HUES6 (cell line): ENCODE measurements around the gene PDIA2.
"Not testable (repeated sequence)": the region's sequence is repeated elsewhere in the genome, so short reads cannot be mapped to it uniquely, and the experiment has no call there.

Source experiments
- H3K27ac ChIP-seq: 2 replicates; pipeline ENCODE4 v1.7.0; 2013; ENCODE audit warnings: low read depth, mild to moderate bottlenecking, low read length, inconsistent platforms
- H3K27me3 ChIP-seq: 2 replicates; pipeline ENCODE4 v1.6.1; 2013; ENCODE audit warnings: low read length; ENCODE audit not compliant: control insufficient read depth, insufficient read depth
- H3K36me3 ChIP-seq: 2 replicates; pipeline ENCODE4 v1.6.1; 2013; ENCODE audit warnings: low read length; ENCODE audit not compliant: control insufficient read depth, insufficient read depth
- H3K4me1 ChIP-seq: 2 replicates; pipeline ENCODE4 v1.6.1; 2013; ENCODE audit warnings: low read length; ENCODE audit not compliant: control insufficient read depth, insufficient read depth
- H3K4me3 ChIP-seq: 2 replicates; pipeline ENCODE4 v1.5.1; 2013; ENCODE audit warnings: low read depth, low read length
- H3K9ac ChIP-seq: one replicate; pipeline ENCODE4 v1.6.1; 2013; ENCODE audit warnings: mild to moderate bottlenecking, low read length
- H3K9me3 ChIP-seq: 2 replicates; pipeline ENCODE4 v1.6.1; 2013; ENCODE audit warnings: low read depth, low read length; ENCODE audit not compliant: control insufficient read depth, insufficient read depth

Gene PDIA2

DNA sequence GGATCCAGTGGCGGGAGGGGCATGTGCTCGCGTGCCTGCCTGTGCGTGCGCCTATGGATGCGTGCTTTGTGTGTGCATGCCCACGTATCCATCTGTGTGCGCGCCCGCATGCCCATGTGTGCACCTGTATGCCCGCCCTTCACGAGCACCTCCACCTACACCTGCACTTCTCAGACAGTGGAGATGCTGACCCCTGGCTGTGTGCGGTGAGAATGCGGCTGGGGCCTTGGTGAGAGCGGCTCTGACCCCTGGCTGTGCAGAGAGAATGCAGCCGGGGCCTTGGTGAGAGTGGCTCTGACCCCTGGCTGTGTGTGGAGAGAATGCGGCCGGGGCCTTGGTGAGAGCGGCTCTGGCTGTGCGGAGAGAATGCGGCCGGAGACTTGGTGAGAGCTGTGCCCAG lies 35.7 kb downstream of the PDIA2 start:
- no peak overlapping the region; the same call in 1 of the 2 replicates for H3K27ac ChIP-seq
- H3K4me3 ChIP-seq: no peak overlapping the region
- no peak overlapping the region for H3K9ac ChIP-seq
- H3K36me3 ChIP-seq: peaks cover 39% of the 10 kb centered on the region
- H3K4me1 ChIP-seq: peaks cover 8% of the 10 kb centered on the region; the same call in 1 of the 2 replicates
- no peaks in the 10 kb centered on the region for H3K9me3 ChIP-seq
- no peaks in the 10 kb centered on the region for H3K27me3 ChIP-seq

DNA sequence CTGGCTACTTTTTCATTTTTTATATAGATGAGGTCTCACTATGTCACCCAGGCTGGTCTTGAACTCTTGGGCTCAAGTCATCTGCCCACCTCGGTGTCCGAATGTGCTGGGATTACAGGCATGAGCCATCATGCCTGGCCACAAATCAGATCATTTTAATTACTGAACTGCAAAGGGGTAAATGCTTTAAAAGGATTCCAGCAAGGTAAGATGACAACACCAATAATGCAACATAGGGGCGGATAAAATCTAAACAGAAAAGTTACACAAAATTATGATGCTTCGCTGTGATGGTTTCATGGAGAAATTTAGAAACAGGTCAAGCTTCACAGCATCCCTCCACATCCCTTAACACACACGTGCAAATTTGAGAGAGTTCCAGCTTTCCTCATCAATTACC lies 37.2 kb downstream of the PDIA2 start:
- Histone ChIP-seq H3K4me1 (peaks cover 16% of the 10 kb centered on the region), H3K4me3 (no peak overlapping the region), H3K36me3 (peaks cover 24% of the 10 kb centered on the region), H3K9ac (no peak overlapping the region), H3K9me3 (no peaks in the 10 kb centered on the region), H3K27me3 (no peaks in the 10 kb centered on the region), H3K27ac (no peak overlapping the region)

DNA sequence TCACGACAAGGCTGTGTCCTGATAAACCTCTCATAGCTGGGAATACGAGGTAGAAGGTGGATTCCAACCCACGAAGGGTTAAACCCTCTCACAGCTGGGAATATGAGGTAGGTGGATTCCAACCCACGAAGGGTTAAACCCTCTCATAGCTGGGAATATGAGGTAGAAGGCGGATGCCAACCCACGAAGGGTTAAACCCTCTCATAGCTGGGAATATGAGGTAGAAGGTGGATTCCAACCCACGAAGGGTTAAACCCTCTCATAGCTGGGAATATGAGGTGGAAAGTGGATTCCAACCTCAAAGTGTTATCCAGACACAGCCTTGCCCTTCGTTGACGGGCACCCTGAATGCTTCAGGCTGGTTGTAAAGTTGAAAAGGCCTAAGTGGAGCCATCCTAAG lies 38.6 kb downstream of the PDIA2 start:
- Histone ChIP-seq H3K9ac (no peak overlapping the region), H3K27me3 (no peaks in the 10 kb centered on the region), H3K36me3 (peaks cover 24% of the 10 kb centered on the region), H3K4me1 (peaks cover 20% of the 10 kb centered on the region), H3K9me3 (no peaks in the 10 kb centered on the region), H3K27ac (no peak overlapping the region), H3K4me3 (no peak overlapping the region)

DNA sequence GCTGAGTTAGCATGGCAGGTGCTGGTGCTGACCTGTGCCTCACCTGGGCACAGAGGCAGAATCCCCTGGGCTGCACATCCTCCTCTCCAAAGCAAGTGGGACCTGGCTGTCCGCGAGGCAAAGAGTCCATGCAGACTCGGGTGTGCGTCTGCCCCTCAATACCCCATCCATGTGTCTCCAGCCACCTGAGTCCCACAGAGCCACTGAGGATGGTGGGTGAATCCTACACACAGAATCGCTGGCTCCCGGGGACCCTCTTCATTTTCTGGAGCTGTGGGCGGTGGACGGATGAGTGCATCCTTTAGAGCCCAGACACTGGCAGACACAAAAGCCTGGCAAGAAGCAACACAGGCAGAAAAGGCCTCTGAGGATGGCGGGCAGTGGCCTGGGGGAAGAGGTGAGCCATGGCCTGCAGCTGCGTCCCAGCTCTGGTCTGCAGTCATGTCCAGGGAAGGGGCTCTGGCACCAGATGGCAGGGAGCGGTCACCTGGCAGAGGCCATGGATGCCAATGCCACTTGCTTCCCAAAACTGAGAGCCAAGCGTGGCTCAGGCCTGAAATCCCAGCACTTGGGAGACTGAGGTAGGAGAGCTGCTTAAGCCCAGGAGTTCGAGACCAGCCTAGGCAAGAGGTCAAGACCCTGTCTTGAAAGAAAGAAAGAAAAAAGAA lies 39.6 kb downstream of the PDIA2 start:
- no peak overlapping the region for H3K9ac ChIP-seq
- H3K27me3 ChIP-seq: no peaks in the 10 kb centered on the region
- no peak overlapping the region for H3K27ac ChIP-seq
- H3K9me3 ChIP-seq: no peaks in the 10 kb centered on the region
- H3K4me3 ChIP-seq: no peak overlapping the region
- H3K36me3 ChIP-seq: peaks cover 19% of the 10 kb centered on the region
- H3K4me1 ChIP-seq: peaks cover 23% of the 10 kb centered on the region

DNA sequence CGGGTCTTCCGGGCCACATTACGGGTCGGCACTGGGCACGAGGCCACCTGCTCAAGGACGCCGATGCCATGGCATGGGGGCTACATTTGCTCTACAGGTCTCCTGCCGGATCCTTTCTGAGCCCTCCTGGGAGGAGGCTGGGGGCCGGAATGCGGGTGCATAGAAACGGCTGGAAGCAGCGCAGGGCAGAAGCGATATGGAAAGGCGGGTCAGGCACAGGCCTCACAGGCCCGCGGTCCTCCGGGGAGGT lies 41.2 kb downstream of the PDIA2 start:
- Histone ChIP-seq H3K27ac (no peak overlapping the region), H3K4me3 (no peak overlapping the region), H3K36me3 (peaks cover 8% of the 10 kb centered on the region; the same call in 1 of the 2 replicates), H3K27me3 (no peaks in the 10 kb centered on the region), H3K9me3 (no peaks in the 10 kb centered on the region), H3K9ac (no peak overlapping the region), H3K4me1 (peaks cover 19% of the 10 kb centered on the region)

DNA sequence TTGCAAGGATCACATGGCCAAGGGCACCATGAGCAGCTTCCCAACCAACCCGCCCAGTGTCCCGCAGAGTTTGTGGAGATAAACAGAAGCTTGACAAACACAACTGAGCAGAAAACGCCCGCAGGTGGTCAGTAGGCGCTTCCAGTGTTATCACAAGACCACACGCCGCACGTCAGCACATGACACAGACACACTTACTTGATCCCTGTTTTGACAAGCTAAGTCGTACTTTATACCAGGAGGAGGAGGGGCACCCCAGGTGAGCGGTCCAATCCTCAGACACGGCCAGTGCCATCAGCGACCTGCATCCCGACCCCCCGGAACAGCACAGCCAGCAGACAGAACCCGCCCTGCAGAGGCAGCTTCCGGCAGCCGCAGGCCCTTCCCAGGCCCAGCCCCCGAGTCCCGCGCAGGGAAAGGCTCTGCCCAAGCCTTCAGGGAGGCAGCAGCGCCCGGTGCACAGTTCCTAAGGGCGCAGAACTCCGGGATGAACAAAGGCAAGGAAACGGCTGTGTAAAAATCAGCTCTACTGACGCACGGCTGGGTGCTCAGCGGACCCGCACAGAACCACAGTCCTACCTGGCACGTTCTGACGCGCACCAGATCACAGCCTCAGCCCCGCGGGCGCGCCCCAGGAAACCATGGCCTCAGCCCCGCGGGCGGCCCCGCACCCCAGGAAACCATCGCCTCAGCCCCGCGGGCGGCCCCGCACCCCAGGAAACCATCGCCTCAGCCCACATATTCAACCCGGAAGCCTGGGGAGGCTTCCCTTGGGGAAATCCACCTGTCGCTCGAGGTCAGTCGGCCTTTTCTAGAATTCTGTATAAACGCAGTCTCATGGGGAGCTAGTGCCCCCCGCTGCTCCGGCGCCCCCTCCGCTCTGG lies 41.7 kb downstream of the PDIA2 start:
- H3K27me3 ChIP-seq: no peaks in the 10 kb centered on the region
- no peak overlapping the region for H3K4me3 ChIP-seq
- no peaks in the 10 kb centered on the region for H3K9me3 ChIP-seq
- peaks cover 17% of the 10 kb centered on the region for H3K4me1 ChIP-seq
- no peak overlapping the region for H3K9ac ChIP-seq
- peaks cover 2% of the 10 kb centered on the region; the same call in 1 of the 2 replicates for H3K36me3 ChIP-seq
- no peak overlapping the region for H3K27ac ChIP-seq

DNA sequence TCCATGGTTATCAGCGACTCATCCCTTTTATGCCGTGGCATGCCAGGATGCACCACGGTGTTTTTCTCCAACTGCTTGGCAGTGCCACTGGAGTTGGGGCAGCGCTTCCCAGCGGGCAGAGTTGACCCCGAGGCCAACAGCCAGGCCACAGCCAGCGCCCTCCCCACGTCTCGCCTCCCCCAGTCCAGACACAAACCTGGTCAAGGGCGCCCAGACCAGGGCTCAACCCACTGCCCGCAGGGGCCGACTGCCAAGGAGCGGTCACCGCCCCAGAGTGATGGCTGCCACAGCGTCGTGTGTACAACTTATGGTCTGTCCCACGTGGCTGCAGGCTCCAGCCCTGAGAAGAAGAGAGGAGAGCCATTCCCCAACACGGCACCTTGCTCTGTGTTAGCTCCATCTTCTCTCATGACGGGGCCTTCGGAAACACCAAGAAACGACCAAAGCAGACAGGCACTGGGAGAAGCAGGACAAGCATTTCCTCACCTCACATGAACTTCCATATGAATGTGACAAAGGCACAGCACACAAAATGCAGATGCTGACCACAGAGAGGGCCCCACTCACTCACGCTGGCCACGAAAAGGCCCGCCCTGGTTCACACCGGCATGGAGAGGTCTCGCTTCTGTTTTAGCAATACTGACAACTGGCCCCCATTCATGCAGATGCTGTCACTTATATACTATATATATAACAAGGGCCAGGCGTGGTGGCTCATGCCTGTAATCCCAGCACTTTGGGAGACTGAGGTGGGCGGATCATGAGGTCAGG lies 42.6 kb downstream of the PDIA2 start:
- Histone ChIP-seq H3K36me3 (no peaks in the 10 kb centered on the region), H3K9ac (no peak overlapping the region), H3K27me3 (no peaks in the 10 kb centered on the region), H3K9me3 (no peaks in the 10 kb centered on the region), H3K27ac (no peak overlapping the region), H3K4me3 (no peak overlapping the region), H3K4me1 (peaks cover 17% of the 10 kb centered on the region)

DNA sequence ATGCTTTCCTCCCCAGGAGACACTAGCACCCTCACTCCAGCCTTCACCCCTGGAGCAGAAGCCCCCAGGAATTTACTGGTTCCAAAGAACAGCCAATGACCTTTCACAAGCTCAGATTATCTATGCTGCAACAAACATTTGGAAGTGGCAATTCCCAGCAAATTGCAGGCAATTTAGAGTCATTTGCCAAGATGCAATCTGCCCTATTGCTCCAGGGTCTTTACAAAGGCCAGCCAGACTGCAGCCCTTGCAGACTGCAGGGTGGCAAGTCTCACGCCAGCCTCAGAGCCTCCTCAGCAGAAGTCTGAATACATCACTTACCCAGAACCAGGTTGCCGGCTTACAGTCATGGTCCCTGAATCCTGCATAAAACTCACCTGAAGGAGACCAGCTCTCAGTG lies 47.8 kb downstream of the PDIA2 start:
- no peaks in the 10 kb centered on the region for H3K36me3 ChIP-seq
- H3K27me3 ChIP-seq: no peaks in the 10 kb centered on the region
- no peak overlapping the region for H3K27ac ChIP-seq
- no peak overlapping the region for H3K4me3 ChIP-seq
- H3K9ac ChIP-seq: no peak overlapping the region
- peaks cover 14% of the 10 kb centered on the region for H3K4me1 ChIP-seq
- no peaks in the 10 kb centered on the region for H3K9me3 ChIP-seq

DNA sequence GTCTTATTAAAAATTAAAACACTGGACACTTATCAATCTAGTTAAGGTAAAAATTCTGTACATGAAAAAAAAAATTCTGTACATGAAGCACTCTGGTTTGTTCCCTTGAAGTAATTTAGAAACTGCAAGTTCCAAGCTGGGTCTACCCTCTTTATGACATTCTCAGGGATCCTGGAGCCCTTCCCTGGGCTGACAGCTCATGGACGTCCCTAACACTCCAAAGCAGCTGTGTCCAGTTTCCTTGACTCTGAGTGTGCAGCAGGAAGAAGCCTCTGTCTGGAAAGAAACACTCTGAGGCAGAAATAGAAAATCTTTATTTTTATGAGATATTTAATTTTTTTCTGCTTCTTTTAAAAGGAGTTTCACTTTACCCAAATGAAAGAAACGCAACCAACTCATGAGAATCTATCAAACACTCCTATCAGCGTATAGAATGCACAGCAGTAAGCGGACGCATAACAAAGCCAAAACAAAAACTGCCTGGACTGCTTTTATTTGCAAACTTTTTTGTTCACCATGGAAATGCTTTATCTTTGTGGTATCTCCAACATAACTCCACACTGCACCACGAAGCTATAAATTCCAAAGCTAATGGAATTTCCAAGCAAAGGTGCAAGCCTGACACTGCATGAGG lies 48.3 kb downstream of the PDIA2 start:
- H3K27me3 ChIP-seq, H3K27ac ChIP-seq, H3K36me3 ChIP-seq, H3K9ac ChIP-seq, H3K4me3 ChIP-seq, H3K9me3 ChIP-seq: not testable (repeated sequence)
- H3K4me1 ChIP-seq: peaks cover 14% of the 10 kb centered on the region

DNA sequence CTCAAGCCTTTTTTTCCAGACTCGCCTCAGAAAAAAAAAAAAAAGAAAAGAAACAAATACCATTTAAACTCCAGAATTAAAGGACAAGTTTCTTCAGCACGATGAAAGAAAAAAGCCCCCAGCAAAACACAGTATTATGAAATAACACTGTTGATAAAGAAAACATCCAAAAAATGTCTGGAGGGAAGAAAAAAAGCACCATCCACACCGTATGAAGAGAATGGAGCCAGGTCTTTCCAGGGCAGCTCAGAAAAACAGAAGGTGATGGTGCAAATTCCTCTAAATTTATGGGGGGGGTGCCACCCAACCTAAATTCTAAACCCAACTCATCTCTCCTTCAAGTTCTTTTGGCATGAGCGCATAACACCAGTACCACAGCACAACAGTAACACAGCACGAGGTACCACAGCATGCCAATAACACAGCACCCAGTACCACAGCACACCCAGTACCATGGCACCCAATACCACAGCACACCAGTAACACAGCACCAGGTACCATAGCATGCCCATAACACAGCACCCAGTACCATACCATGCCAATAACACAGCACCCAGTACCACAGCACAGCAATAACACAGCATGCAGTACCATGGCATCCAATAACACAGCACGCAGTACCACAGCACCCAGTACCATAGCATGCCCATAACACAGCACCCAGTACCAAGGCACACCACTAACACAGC lies 50.6 kb downstream of the PDIA2 start:
- no peaks in the 10 kb centered on the region for H3K36me3 ChIP-seq
- no peaks in the 10 kb centered on the region for H3K9me3 ChIP-seq
- H3K4me1 ChIP-seq: peaks cover 9% of the 10 kb centered on the region; the same call in 1 of the 2 replicates
- no peak overlapping the region for H3K27ac ChIP-seq
- no peaks in the 10 kb centered on the region for H3K27me3 ChIP-seq
- H3K4me3 ChIP-seq: no peak overlapping the region
- no peak overlapping the region for H3K9ac ChIP-seq
